ENCODE measurements around the gene INTS1.
"Not testable (repeated sequence)": the region's sequence is repeated elsewhere in the genome, so short reads cannot be mapped to it uniquely, and the experiment has no call there.

The INTS1 gene

GRCh38 chr7:1452205-1452604 lies 52.0 kb downstream of the INTS1 start:
- no peaks in the 10 kb centered on the region for H3K27me3 ChIP-seq (ENCODE audit: insufficient read depth, low read length)
- no peak overlapping the region for H2AFZ ChIP-seq (ENCODE audit: low read length, unreplicated experiment)
- H3K4me1 ChIP-seq (ENCODE audit: control insufficient read depth, insufficient read depth, low read length, unreplicated experiment), result peaks cover 14% of the 10 kb centered on the region
- no peaks in the 10 kb centered on the region for H3K36me3 ChIP-seq (ENCODE audit: insufficient read depth, low read length)
- H3K27ac ChIP-seq (ENCODE audit: low read depth, low read length), result no peak overlapping the region
- H3K4me3 ChIP-seq (ENCODE audit: low read depth, low read length), result no peak overlapping the region
- H3K79me2 ChIP-seq (ENCODE audit: control insufficient read depth, insufficient read depth, low read length, unreplicated experiment), result peaks cover 46% of the 10 kb centered on the region

DNA sequence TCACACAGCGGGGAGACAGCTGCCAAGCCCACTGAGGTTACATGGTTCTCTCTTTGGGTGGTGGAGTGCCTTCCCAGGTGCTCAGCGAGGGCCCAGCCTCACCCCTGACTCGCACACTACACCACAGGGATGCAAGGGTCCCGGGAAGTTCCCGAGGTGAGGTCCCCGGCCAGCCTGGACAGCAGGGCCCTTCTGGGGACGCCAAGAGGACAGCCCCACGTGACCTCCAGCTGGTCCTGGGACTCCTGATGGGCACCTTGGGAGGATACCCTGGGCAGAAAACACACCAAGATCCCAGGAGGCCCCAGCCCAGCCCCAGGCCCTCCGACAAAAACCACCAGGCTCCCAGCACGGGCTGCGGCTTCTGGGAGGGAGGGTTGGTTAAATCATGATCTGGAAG lies 53.2 kb downstream of the INTS1 start:
- no peak overlapping the region for H3K4me3 ChIP-seq (ENCODE audit: low read depth, low read length)
- H3K36me3 ChIP-seq (ENCODE audit: insufficient read depth, low read length), result no peaks in the 10 kb centered on the region
- H3K79me2 ChIP-seq (ENCODE audit: control insufficient read depth, insufficient read depth, low read length, unreplicated experiment), result peaks cover 35% of the 10 kb centered on the region
- no peak overlapping the region for H3K27ac ChIP-seq (ENCODE audit: low read depth, low read length)
- H2AFZ ChIP-seq (ENCODE audit: low read length, unreplicated experiment), result no peak overlapping the region
- H3K4me1 ChIP-seq (ENCODE audit: control insufficient read depth, insufficient read depth, low read length, unreplicated experiment), result peaks cover 11% of the 10 kb centered on the region
- H3K27me3 ChIP-seq (ENCODE audit: insufficient read depth, low read length), result no peaks in the 10 kb centered on the region

- H3K4me3 ChIP-seq (ENCODE audit: low read depth, low read length), result no peak overlapping the region
- no peak overlapping the region for H2AFZ ChIP-seq (ENCODE audit: low read length, unreplicated experiment)
- no peaks in the 10 kb centered on the region for H3K36me3 ChIP-seq (ENCODE audit: insufficient read depth, low read length)
These were observed 53.8 kb downstream of the INTS1 start for GRCh38 chr7:1450431-1450830.

GRCh38 chr7:1449951-1450350 lies 54.2 kb downstream of the INTS1 start:
- H3K27ac ChIP-seq (ENCODE audit: low read depth, low read length), result no peak overlapping the region
- peaks cover 25% of the 10 kb centered on the region for H3K79me2 ChIP-seq (ENCODE audit: control insufficient read depth, insufficient read depth, low read length, unreplicated experiment)
- no peaks in the 10 kb centered on the region for H3K27me3 ChIP-seq (ENCODE audit: insufficient read depth, low read length)
- H3K4me1 ChIP-seq (ENCODE audit: control insufficient read depth, insufficient read depth, low read length, unreplicated experiment), result peaks cover 8% of the 10 kb centered on the region
- H2AFZ ChIP-seq (ENCODE audit: low read length, unreplicated experiment), result no peak overlapping the region
- no peaks in the 10 kb centered on the region for H3K36me3 ChIP-seq (ENCODE audit: insufficient read depth, low read length)
- H3K4me3 ChIP-seq (ENCODE audit: low read depth, low read length), result no peak overlapping the region

More at GRCh38 chr7:1450431-1450830, 53.8 kb downstream of the INTS1 start:
- no peak overlapping the region for H3K27ac ChIP-seq (ENCODE audit: low read depth, low read length)
- H3K27me3 ChIP-seq (ENCODE audit: insufficient read depth, low read length), result no peaks in the 10 kb centered on the region
- H3K79me2 ChIP-seq (ENCODE audit: control insufficient read depth, insufficient read depth, low read length, unreplicated experiment), result peaks cover 30% of the 10 kb centered on the region
- peaks cover 11% of the 10 kb centered on the region for H3K4me1 ChIP-seq (ENCODE audit: control insufficient read depth, insufficient read depth, low read length, unreplicated experiment)

DNA sequence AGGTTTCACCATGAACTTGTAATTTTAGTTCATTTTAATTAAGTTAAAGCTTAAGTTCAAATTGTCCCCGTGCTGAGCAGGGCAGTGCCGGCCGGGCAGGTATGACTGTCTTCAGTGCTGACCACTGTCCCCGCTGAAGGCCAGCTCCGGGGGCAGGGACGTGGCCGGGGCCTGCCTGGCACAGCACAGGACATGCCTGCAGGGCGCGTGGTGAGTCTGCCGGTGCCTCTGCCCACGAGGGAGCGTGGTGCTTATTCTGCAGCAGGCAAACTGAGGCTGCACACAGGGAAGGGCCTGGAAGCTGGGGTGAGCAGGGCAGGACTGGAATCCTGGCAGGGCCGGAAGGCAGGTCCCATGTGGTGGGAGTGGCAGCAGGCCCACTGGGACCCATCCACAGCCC lies 54.7 kb downstream of the INTS1 start:
- Histone ChIP-seq H3K27ac (ENCODE audit: low read depth, low read length) (no peak overlapping the region), H2AFZ (ENCODE audit: low read length, unreplicated experiment) (no peak overlapping the region), H3K79me2 (ENCODE audit: control insufficient read depth, insufficient read depth, low read length, unreplicated experiment) (peaks cover 23% of the 10 kb centered on the region), H3K27me3 (ENCODE audit: insufficient read depth, low read length) (no peaks in the 10 kb centered on the region), H3K4me3 (ENCODE audit: low read depth, low read length) (no peak overlapping the region), H3K4me1 (ENCODE audit: control insufficient read depth, insufficient read depth, low read length, unreplicated experiment) (peaks cover 4% of the 10 kb centered on the region), H3K36me3 (ENCODE audit: insufficient read depth, low read length) (no peaks in the 10 kb centered on the region)

DNA sequence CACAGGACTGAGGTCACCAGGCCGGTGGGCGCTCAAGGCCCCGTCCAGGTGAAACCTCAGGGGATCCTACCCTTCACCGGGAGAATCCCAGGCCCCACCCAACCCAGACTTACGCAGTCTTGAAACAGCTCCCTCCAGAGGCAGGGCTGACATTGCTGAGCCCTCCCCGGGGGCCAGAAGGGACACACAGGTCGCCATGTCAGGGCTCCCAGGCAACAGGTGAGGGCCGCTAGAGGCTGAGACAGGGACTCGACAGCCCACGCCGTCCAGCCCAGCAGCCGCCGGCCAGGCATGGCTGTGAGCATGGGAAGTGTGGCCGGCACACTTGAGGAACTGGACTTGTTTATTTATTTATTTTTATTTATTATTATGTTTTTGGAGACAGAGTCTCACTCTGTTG lies 55.2 kb downstream of the INTS1 start:
- no peak overlapping the region for H3K27ac ChIP-seq (ENCODE audit: low read depth, low read length)
- H3K79me2 ChIP-seq (ENCODE audit: control insufficient read depth, insufficient read depth, low read length, unreplicated experiment), result peaks cover 23% of the 10 kb centered on the region
- no peak overlapping the region for H3K4me3 ChIP-seq (ENCODE audit: low read depth, low read length)
- no peaks in the 10 kb centered on the region for H3K4me1 ChIP-seq (ENCODE audit: control insufficient read depth, insufficient read depth, low read length, unreplicated experiment)
- H3K36me3 ChIP-seq (ENCODE audit: insufficient read depth, low read length), result no peaks in the 10 kb centered on the region
- no peaks in the 10 kb centered on the region for H3K27me3 ChIP-seq (ENCODE audit: insufficient read depth, low read length)
- no peak overlapping the region for H2AFZ ChIP-seq (ENCODE audit: low read length, unreplicated experiment)

- Histone ChIP-seq H2AFZ (ENCODE audit: low read length, unreplicated experiment) (no peak overlapping the region), H3K4me3 (ENCODE audit: low read depth, low read length) (no peak overlapping the region), H3K27me3 (ENCODE audit: insufficient read depth, low read length) (no peaks in the 10 kb centered on the region), H3K4me1 (ENCODE audit: control insufficient read depth, insufficient read depth, low read length, unreplicated experiment) (no peaks in the 10 kb centered on the region), H3K79me2 (ENCODE audit: control insufficient read depth, insufficient read depth, low read length, unreplicated experiment) (peaks cover 12% of the 10 kb centered on the region), H3K27ac (ENCODE audit: low read depth, low read length) (no peak overlapping the region), H3K36me3 (ENCODE audit: insufficient read depth, low read length) (no peaks in the 10 kb centered on the region)
These were observed 56.5 kb downstream of the INTS1 start for GRCh38 chr7:1447551-1448244.

- no peak overlapping the region for H2AFZ ChIP-seq (ENCODE audit: low read length, unreplicated experiment)
- no peak overlapping the region for H3K4me3 ChIP-seq (ENCODE audit: low read depth, low read length)
- H3K79me2 ChIP-seq (ENCODE audit: control insufficient read depth, insufficient read depth, low read length, unreplicated experiment), result peaks cover 6% of the 10 kb centered on the region
- H3K4me1 ChIP-seq (ENCODE audit: control insufficient read depth, insufficient read depth, low read length, unreplicated experiment), result no peaks in the 10 kb centered on the region
- H3K27me3 ChIP-seq (ENCODE audit: insufficient read depth, low read length), result no peaks in the 10 kb centered on the region
- no peak overlapping the region for H3K27ac ChIP-seq (ENCODE audit: low read depth, low read length)
- no peaks in the 10 kb centered on the region for H3K36me3 ChIP-seq (ENCODE audit: insufficient read depth, low read length)
These were observed 57.1 kb downstream of the INTS1 start for GRCh38 chr7:1447112-1447511.

- Histone ChIP-seq H3K36me3 (ENCODE audit: insufficient read depth, low read length) (no peaks in the 10 kb centered on the region), H3K27ac (ENCODE audit: low read depth, low read length) (no peak overlapping the region), H3K79me2 (ENCODE audit: control insufficient read depth, insufficient read depth, low read length, unreplicated experiment) (peaks cover 1% of the 10 kb centered on the region), H3K4me1 (ENCODE audit: control insufficient read depth, insufficient read depth, low read length, unreplicated experiment) (no peaks in the 10 kb centered on the region), H3K4me3 (ENCODE audit: low read depth, low read length) (no peak overlapping the region), H3K27me3 (ENCODE audit: insufficient read depth, low read length) (no peaks in the 10 kb centered on the region), H2AFZ (ENCODE audit: low read length, unreplicated experiment) (no peak overlapping the region)
These were observed 57.6 kb downstream of the INTS1 start for GRCh38 chr7:1446620-1447032.

- H2AFZ ChIP-seq (ENCODE audit: low read length, unreplicated experiment); H3K4me1 ChIP-seq (ENCODE audit: control insufficient read depth, insufficient read depth, low read length, unreplicated experiment); H3K27me3 ChIP-seq (ENCODE audit: insufficient read depth, low read length); H3K36me3 ChIP-seq (ENCODE audit: insufficient read depth, low read length); H3K79me2 ChIP-seq (ENCODE audit: control insufficient read depth, insufficient read depth, low read length, unreplicated experiment); H3K4me3 ChIP-seq (ENCODE audit: low read depth, low read length); H3K27ac ChIP-seq (ENCODE audit: low read depth, low read length): not testable (repeated sequence)
These were observed 58.2 kb downstream of the INTS1 start for GRCh38 chr7:1446026-1446425.

DNA sequence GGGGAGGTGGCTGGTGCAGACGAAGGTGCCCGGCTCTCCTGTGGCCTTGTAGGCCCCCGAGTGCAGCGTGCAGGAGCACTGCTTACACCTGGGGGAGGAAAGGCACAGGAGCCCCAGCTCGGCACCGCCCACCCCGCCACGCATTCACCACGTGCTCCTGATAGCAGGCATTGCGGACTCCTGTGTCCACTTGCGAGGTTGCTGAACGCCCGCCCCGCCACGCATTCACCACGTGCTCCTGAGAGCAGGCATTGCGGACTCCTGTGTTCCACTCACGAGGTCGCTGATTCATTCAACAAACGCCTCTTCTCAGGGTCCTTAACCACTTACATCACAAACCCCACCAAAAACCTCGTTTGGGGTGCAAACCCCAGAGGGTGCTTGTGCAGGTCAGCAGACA lies 58.8 kb downstream of the INTS1 start:
- H3K4me1 ChIP-seq (ENCODE audit: control insufficient read depth, insufficient read depth, low read length, unreplicated experiment), result no peaks in the 10 kb centered on the region
- H2AFZ ChIP-seq (ENCODE audit: low read length, unreplicated experiment), result no peak overlapping the region
- H3K79me2 ChIP-seq (ENCODE audit: control insufficient read depth, insufficient read depth, low read length, unreplicated experiment), result no peaks in the 10 kb centered on the region
- no peak overlapping the region for H3K4me3 ChIP-seq (ENCODE audit: low read depth, low read length)
- no peak overlapping the region for H3K27ac ChIP-seq (ENCODE audit: low read depth, low read length)
- peaks cover 3% of the 10 kb centered on the region; the same call in 1 of the 2 replicates for H3K36me3 ChIP-seq (ENCODE audit: insufficient read depth, low read length)
- no peaks in the 10 kb centered on the region for H3K27me3 ChIP-seq (ENCODE audit: insufficient read depth, low read length)
